Stimulated activated naive CD8-positive, alpha-beta T cell treated with anti-CD3 and anti-CD28 coated beads, Interleukin-15, Interleukin-2, amounts not matched to agents 100 ng/mL and 50 ng/mL, for 24 hours (primary cell): ENCODE results near the gene GRID2.
"Not testable (repeated sequence)": the region's sequence is repeated elsewhere in the genome, so short reads cannot be mapped to it uniquely, and the experiment has no call there.

ENCODE experiments used
- H3K27ac Mint-ChIP-seq: one replicate; pipeline ENCODE4 v1.8.0; 2021; ENCODE audit warnings: mild to moderate bottlenecking, mixed read lengths
- H3K27me3 Mint-ChIP-seq: one replicate; pipeline ENCODE4 v1.8.0; 2021; ENCODE audit warnings: mixed read lengths
- H3K36me3 Mint-ChIP-seq: one replicate; pipeline ENCODE4 v1.8.0; 2021; ENCODE audit warnings: low read depth, mixed read lengths
- H3K4me1 Mint-ChIP-seq: one replicate; pipeline ENCODE4 v1.8.0; 2021; ENCODE audit warnings: low read depth, mixed read lengths
- H3K4me3 Mint-ChIP-seq: one replicate; pipeline ENCODE4 v1.8.0; 2021; ENCODE audit warnings: mild to moderate bottlenecking, mixed read lengths
- H3K9me3 Mint-ChIP-seq: one replicate; pipeline ENCODE4 v1.8.0; 2021; ENCODE audit warnings: mixed read lengths

GRID2 gene

DNA sequence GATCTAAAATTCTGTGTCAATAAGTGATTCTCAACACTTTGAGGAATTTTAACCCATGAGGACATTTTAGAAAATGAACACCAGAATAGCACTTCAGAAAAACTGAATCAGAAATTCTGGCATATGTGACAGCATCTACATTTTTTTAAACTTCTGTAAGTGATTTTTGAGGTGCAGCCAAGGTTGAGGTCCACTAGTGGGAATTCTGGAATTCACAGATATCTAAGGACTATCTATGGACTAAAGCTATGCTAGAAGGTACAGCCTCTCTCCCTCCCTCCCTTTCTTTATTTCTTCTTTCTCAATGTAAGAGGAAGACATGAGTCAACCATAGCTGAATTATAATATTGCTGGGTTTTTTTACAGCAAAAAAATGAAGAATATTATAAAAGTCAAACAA is 1016.6 kb downstream of the GRID2 start:
- H3K27ac Mint-ChIP-seq: no peak overlapping the region
- H3K4me1 Mint-ChIP-seq: no peaks in the 10 kb centered on the region
- no peaks in the 10 kb centered on the region for H3K27me3 Mint-ChIP-seq
- H3K36me3 Mint-ChIP-seq: no peaks in the 10 kb centered on the region
- H3K9me3 Mint-ChIP-seq: peaks cover 12% of the 10 kb centered on the region
- H3K4me3 Mint-ChIP-seq: no peak overlapping the region

DNA sequence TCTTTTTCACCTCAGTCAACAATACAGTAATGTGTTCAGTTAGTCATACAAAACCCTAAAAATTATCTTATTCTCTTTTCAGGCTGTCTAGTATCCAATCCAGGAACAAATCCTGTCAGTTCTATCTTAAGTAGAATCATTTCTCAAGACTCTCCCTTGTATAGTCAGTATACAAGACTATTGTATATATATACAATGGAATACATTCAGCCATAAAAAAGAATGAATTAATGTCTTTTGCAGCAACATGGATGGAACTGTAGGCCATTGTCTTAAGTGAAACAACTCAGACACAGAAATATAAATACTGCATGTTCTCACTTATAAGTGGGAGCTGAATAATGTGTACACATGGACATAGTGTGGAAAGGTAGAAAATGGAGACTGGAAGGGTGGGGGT is 1023.6 kb downstream of the GRID2 start:
- Mint-ChIP-seq H3K27ac (no peak overlapping the region), H3K4me1 (no peaks in the 10 kb centered on the region), H3K4me3 (no peak overlapping the region), H3K36me3 (no peaks in the 10 kb centered on the region), H3K27me3 (no peaks in the 10 kb centered on the region), H3K9me3 (peaks cover 17% of the 10 kb centered on the region)

DNA sequence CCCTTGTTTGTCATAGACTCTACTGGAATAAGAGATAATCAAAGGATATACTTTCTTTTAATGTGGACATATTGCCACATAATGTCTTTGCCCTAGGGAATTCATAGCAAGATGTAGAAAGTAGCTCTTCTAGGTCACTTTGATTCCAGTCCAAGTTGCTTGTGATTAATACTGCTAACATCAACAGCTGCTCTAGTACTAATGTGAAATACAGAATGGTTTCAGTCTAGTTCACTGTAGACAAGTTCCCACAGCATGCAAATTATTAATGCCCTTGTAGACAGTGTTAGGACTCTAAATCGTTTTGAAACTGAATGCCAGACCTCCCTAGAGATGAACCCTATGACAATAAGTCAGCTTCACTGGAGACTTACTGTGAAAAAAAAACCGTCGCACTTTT is 1030.2 kb downstream of the GRID2 start:
- no peaks in the 10 kb centered on the region for H3K36me3 Mint-ChIP-seq
- peaks cover 4% of the 10 kb centered on the region for H3K9me3 Mint-ChIP-seq
- no peaks in the 10 kb centered on the region for H3K4me1 Mint-ChIP-seq
- H3K27ac Mint-ChIP-seq: no peak overlapping the region
- H3K27me3 Mint-ChIP-seq: no peaks in the 10 kb centered on the region
- no peak overlapping the region for H3K4me3 Mint-ChIP-seq

DNA sequence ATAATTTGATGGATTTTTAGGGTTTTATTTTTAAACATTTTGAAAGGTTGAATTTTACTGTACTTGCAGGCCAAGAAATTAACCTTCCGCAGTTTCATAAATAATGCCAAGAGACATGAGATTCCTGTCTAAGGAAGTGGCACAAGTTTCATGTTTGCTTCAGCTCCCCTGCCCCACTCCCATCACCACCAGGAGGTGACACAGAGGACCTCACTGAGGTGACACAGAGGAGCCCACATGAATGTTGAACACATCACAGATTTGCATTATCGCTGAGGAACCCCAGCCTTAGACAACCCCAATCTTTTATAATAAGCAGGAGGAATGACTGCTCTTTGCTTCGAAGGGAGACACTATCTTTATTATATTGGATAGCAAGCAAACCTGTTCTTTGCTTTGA is 1033.4 kb downstream of the GRID2 start:
- Mint-ChIP-seq H3K4me1 (no peaks in the 10 kb centered on the region), H3K36me3 (no peaks in the 10 kb centered on the region), H3K27ac (no peak overlapping the region), H3K27me3 (no peaks in the 10 kb centered on the region), H3K9me3 (no peaks in the 10 kb centered on the region), H3K4me3 (no peak overlapping the region)

DNA sequence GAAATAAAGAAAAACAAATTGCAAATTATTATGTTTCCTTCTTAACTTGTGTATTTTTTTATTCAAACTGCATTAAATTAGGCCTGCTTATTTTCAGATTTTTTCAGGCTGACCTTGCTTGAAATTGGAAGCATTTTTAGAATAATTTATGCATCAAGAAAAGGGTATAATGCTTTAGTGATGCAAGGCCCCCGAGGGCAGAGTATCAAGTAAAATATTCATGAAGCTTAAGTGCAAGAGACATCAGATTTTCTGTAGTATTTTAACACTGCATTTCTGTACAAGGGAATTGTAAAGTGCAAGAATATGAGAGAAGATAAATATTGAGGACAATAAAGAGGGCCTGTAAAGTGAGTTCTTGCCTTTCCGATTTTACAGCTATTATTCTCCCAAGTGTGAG is 1039.0 kb downstream of the GRID2 start:
- H3K27ac Mint-ChIP-seq: no peak overlapping the region
- H3K36me3 Mint-ChIP-seq: no peaks in the 10 kb centered on the region
- no peaks in the 10 kb centered on the region for H3K9me3 Mint-ChIP-seq
- no peaks in the 10 kb centered on the region for H3K4me1 Mint-ChIP-seq
- no peaks in the 10 kb centered on the region for H3K27me3 Mint-ChIP-seq
- no peak overlapping the region for H3K4me3 Mint-ChIP-seq

DNA sequence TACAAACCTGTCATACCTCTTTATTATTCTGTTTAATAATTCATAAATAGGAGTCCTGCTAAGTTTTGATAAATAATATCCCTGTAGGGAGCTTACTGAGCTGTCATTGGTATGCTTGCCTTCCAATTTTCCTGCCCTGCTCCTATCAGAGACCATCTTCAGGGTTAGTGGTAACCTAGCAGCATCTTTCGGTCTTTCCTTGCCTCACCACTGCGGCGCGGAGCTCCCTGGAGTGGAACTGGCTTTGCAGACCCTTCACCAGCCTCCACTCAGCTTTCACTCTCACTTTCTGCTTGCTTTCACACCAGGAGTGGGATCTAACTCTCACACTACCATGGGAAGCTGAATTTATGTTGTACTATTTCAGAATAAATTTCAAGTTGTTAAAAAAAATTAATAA is 1043.1 kb downstream of the GRID2 start:
- Mint-ChIP-seq H3K9me3 (no peaks in the 10 kb centered on the region), H3K4me1 (no peaks in the 10 kb centered on the region), H3K27me3 (no peaks in the 10 kb centered on the region), H3K27ac (no peak overlapping the region), H3K4me3 (no peak overlapping the region), H3K36me3 (no peaks in the 10 kb centered on the region)

DNA sequence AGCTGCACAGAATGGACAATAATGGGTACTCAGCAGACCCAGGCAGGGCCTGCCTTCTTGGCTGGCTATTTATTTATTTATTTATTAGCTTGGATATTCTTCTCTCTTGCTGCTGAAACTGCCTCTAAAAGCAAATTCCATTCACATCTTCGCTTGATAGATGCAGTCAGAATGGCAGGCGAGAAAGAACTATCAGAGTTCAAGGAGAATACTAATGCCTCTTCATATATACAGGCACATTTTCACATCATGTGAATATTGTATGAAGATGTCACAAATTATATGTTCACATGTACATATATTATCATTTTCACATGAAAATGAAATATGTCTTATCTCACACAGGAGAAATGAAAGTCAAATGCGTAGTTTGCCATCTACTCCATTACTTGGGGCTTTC is 1045.1 kb downstream of the GRID2 start:
- H3K9me3 Mint-ChIP-seq: peaks cover 10% of the 10 kb centered on the region
- H3K36me3 Mint-ChIP-seq: no peaks in the 10 kb centered on the region
- H3K27ac Mint-ChIP-seq: no peak overlapping the region
- no peaks in the 10 kb centered on the region for H3K27me3 Mint-ChIP-seq
- H3K4me3 Mint-ChIP-seq: no peak overlapping the region
- no peaks in the 10 kb centered on the region for H3K4me1 Mint-ChIP-seq

DNA sequence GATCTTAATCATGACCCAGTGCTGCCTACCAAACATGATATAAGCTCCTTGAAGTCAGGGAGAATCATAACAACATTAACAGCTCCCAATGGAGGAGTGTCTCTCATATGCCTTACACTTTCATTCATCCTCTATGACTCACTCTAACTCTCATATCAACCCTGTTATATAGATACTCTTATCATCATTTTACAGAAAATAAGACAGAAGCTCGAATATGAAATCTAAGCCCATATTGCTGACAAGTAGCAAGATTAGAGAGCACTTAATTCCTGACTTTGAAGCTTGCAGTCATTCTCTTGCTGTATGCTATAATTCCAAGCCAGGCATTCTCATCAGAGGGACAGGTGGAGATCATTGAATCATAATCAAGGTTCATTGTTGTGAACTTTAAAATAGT is 1048.1 kb downstream of the GRID2 start:
- H3K4me1 Mint-ChIP-seq: no peaks in the 10 kb centered on the region
- H3K9me3 Mint-ChIP-seq: peaks cover 10% of the 10 kb centered on the region
- H3K27me3 Mint-ChIP-seq: no peaks in the 10 kb centered on the region
- H3K4me3 Mint-ChIP-seq: no peak overlapping the region
- H3K36me3 Mint-ChIP-seq: no peaks in the 10 kb centered on the region
- no peak overlapping the region for H3K27ac Mint-ChIP-seq

DNA sequence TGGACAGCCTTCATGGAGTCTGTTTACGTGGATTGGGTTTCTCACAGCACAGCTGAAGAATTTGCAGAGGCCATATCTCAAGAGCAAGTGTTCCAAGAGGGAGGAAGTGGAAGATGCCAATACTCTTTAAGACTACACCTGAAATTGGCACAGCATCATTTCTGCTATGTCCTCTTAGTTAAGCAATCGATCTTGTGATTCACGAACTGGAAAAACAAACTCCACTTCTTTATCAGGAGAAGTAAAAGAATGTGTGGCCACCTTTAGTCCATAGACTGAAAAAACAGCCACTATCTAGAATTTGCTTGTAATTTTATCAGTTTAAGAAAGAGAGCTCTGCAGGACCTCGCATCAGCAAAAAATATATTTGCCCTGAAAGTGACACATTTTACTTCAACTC is 1051.6 kb downstream of the GRID2 start:
- Mint-ChIP-seq H3K4me3 (no peak overlapping the region), H3K9me3 (peaks cover 10% of the 10 kb centered on the region), H3K36me3 (no peaks in the 10 kb centered on the region), H3K4me1 (no peaks in the 10 kb centered on the region), H3K27me3 (no peaks in the 10 kb centered on the region), H3K27ac (no peak overlapping the region)

DNA sequence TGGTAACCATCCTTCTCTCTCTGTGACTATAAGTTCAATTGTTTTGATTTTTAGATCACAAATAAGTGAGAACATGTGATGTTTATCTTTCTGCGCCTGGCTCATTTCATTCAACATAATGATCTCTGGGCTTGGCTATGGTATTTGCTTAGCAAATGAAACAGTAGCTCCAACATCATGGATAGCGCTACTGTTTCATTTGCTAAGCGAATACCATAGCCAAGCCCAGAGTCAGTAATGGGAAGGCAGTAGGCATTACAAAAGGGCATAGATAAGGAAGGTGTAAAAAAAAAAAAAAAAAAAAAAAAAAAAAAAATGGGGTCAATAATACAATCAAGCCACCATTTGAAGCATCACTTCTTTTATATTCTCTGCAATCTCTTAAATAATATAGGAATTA is 1055.8 kb downstream of the GRID2 start:
- Mint-ChIP-seq H3K36me3 (no peaks in the 10 kb centered on the region), H3K27ac (no peak overlapping the region), H3K4me1 (no peaks in the 10 kb centered on the region), H3K4me3 (no peak overlapping the region), H3K27me3 (no peaks in the 10 kb centered on the region), H3K9me3 (no peaks in the 10 kb centered on the region)

DNA sequence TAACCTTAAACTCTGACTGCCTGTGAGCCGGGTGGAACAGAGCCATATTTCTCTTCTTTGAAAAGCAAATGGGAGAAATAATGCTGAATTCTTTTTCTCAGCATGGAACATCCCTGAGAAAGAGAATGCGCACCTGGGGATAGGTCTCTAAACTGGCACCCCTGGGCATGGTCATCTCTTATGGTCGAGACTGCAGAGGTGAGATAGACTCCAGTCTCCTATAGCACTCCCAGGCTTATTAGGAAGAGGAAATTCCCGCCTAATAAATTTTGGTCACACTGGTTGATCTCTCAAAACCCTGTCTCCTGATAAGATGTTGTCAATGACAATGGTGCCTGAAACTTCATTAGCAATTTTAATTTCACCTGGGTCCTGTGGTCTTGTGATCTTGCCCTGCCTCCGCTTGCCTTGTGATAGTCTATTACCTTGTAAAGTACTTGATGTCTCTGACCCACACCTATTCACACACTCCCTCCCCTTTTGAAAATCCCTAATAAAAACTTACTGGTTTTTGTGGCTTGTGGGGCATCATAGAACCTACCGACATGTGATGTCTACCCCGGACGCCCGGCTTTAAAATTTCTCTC is 1062.5 kb downstream of the GRID2 start:
- H3K4me3 Mint-ChIP-seq, H3K4me1 Mint-ChIP-seq, H3K27me3 Mint-ChIP-seq, H3K36me3 Mint-ChIP-seq, H3K9me3 Mint-ChIP-seq, H3K27ac Mint-ChIP-seq: not testable (repeated sequence)

DNA sequence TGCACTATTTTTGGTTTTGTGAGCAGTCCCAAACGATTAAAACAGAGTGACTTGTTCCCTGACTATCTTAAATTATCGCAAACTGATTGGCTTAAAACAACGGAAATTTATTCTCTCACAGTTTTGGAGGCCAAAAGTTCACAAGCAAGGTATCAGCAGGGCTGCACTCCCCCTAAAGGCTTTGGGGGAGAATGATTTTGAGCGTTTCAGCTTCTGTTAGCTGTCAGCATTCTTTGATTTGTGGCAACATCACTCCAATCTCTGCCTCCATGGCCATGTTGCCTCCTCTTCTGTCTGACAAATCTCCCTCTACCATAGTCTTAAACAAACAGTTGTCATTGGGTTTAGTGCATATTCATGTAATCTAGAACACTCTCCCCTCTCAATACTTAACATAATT is 1065.2 kb downstream of the GRID2 start:
- H3K4me3 Mint-ChIP-seq: no peak overlapping the region
- H3K4me1 Mint-ChIP-seq: no peaks in the 10 kb centered on the region
- H3K9me3 Mint-ChIP-seq: peaks cover 9% of the 10 kb centered on the region
- no peak overlapping the region for H3K27ac Mint-ChIP-seq
- H3K36me3 Mint-ChIP-seq: no peaks in the 10 kb centered on the region
- H3K27me3 Mint-ChIP-seq: no peaks in the 10 kb centered on the region

DNA sequence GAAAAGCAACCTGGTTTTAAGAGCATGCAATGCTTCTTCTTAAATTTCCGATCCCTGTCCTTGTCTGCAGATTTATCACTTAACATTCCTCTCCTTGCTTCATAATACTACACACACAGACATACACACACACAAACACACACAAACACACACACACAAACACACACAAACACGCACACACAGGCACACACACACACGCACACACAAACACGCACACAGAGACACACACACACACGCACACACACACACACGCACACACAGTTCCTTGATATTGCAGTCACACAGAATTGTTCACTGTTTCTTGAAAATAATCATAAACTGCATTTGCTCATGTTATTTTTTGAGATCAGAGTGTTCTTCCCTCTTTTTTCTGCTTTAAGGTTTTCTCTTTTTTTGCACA is 1066.5 kb downstream of the GRID2 start:
- Mint-ChIP-seq H3K9me3 (peaks cover 8% of the 10 kb centered on the region), H3K36me3 (no peaks in the 10 kb centered on the region), H3K4me1 (no peaks in the 10 kb centered on the region), H3K4me3 (no peak overlapping the region), H3K27me3 (no peaks in the 10 kb centered on the region), H3K27ac (no peak overlapping the region)

DNA sequence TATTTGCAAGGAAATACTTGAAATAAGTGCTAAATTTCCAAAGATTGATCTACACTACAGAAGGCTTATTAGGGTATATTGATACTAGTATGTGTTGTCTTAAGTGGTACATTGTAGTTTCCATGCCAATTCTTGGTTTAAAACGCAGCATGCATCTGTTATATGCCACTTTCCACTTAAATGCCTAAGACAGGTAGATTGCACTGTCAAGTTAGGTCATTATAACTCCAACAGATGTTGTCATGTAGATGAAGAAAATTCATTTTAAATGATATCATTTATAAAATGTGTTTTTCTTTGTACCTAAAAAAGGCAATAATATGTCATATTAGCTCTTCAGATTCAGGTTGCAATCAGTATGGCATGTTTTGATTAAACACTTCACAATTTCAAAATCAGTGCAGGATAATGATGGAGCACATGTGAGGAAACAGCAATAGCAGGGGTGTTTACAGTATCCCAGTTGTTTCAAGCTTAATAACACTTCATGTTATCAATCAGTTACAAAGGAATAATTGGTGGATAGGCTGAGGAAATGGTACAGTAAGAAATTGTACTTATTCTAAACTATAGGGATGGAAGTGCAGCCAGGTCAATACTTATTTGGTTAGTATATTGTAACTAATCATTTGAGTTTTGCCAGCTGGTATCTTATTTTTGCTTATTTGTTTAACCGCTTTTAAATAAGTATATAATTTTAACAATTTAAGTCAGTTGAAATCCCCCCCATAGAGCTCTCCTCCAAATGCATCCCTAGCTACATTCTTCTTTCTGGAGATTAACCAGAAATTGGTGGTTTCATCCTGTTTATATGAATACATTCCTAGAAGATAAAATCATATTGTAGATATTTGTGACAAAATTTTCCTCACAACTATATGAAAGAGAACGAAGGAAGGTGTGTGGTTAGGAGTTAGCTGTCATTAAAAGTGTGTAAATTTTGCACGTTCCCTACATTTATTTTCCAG is 1070.4 kb downstream of the GRID2 start:
- H3K4me3 Mint-ChIP-seq: no peak overlapping the region
- peaks cover 3% of the 10 kb centered on the region for H3K9me3 Mint-ChIP-seq
- H3K36me3 Mint-ChIP-seq: no peaks in the 10 kb centered on the region
- H3K4me1 Mint-ChIP-seq: no peaks in the 10 kb centered on the region
- no peak overlapping the region for H3K27ac Mint-ChIP-seq
- no peaks in the 10 kb centered on the region for H3K27me3 Mint-ChIP-seq

DNA sequence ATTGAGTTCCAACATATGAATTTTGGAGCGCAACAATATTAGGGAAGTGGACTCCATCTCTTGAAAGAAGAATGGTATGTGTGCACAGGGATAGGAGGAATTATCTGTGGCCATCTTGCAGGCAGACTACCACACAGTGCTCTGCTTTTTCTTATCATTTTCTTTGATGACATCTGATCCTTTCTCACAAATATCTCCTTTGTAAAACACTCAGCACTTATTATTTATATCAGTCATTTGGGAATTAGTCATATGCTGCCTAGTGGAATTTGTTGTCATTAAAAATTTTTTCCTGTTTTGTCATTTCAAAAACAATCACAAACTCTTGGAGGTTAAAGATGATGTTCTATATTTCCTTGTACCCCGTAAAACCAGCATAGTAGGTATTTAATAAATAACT is 1080.5 kb downstream of the GRID2 start:
- Mint-ChIP-seq H3K36me3 (no peaks in the 10 kb centered on the region), H3K27me3 (no peaks in the 10 kb centered on the region), H3K4me3 (no peak overlapping the region), H3K27ac (no peak overlapping the region), H3K4me1 (no peaks in the 10 kb centered on the region), H3K9me3 (no peaks in the 10 kb centered on the region)

DNA sequence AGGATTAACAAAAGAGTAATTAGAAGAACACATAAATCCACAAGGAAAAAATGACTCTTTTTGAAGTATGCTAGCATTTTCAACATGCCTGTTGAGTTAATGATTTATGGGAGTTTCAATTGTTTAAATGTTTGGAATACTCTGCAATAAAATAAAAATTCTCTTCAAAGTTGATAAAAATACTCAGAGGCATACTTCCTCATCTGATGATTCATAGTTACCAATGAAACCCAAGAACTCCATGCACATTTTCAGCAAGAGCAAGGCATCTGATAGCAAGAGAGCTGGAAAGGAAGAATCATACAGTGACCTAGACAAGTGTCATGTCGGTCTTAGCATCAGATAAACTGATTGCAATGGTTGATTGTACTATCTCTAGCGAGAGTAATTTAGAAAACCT is 1081.1 kb downstream of the GRID2 start:
- H3K9me3 Mint-ChIP-seq: no peaks in the 10 kb centered on the region
- no peaks in the 10 kb centered on the region for H3K36me3 Mint-ChIP-seq
- no peak overlapping the region for H3K4me3 Mint-ChIP-seq
- no peaks in the 10 kb centered on the region for H3K4me1 Mint-ChIP-seq
- H3K27ac Mint-ChIP-seq: no peak overlapping the region
- H3K27me3 Mint-ChIP-seq: no peaks in the 10 kb centered on the region
